ENCODE measurements around the gene CPT2. TPM values are rescaled to one million over a fixed set of nuclear protein-coding genes. Genes with fewer than 3 reads are reported as not detected.

Gene CPT2
- total RNA-seq, 2 experiments from 2014 or later = 15.5 to 18.1 TPM

DNA sequence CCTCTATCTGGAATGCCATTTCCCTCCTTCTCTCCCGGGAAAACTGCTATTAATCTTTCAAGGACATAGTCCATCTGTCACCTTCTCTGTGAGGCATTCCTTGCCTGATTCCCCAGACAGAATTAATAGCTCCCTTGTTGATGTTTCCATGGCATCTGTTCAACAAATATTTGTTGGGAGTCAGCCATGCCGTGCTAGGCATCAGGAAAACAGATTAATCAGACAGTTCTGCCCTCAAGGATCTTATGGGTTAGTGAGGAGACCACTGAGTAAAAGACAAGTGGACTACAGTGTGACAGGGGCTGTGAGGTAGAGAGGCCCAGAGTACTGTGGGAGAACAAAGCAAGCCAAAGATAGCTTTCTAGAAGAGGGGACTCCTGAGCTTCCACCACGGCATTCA, 53.1 kb downstream of the CPT2 start:
- POLR2A ChIA-PET = no interaction called here
- ATAC-seq (ENCODE audit: low read depth) = no peak

DNA sequence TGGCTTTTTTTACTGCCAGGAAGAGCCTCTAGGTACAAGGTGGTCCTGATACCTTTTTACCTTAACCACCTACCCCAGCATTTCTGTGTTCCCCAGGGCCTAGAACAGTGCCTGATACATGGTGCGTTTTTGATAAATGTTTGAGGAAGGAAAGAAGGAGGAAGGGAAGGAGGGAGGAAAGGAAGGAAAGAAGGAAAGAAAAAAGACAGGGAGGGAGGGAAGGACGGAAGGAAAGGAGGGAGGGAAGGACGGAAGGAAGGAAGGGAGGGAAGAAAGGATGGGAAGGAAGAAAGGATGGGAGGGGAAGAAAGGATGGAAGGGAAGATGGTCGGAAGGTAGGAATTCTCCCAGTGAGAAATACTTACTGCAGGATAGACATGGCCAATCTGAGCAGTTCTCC, 53.7 kb downstream of the CPT2 start:
- peaks cover 20% of the 10 kb centered on the region for H3K36me3 Mint-ChIP-seq
- H3K9me3 Mint-ChIP-seq = no peaks in the 10 kb centered on the region
- H3K27me3 Mint-ChIP-seq = no peaks in the 10 kb centered on the region
- no peaks in the 10 kb centered on the region for H3K4me1 Mint-ChIP-seq
- DNase-seq = no peak
- no peak for ATAC-seq (ENCODE audit: low read depth)
- no peak overlapping the region for H3K4me3 Mint-ChIP-seq
- POLR2A ChIA-PET = no interaction called here
- H3K27ac Mint-ChIP-seq = no peak overlapping the region

More for the DNA sequence above, 53.1 kb downstream of the CPT2 start:
- Mint-ChIP-seq H3K36me3 (peaks cover 20% of the 10 kb centered on the region), H3K4me3 (no peak overlapping the region), H3K27me3 (no peaks in the 10 kb centered on the region), H3K27ac (no peak overlapping the region), H3K9me3 (no peaks in the 10 kb centered on the region), H3K4me1 (no peaks in the 10 kb centered on the region)
- DNase-seq = no peak

DNA sequence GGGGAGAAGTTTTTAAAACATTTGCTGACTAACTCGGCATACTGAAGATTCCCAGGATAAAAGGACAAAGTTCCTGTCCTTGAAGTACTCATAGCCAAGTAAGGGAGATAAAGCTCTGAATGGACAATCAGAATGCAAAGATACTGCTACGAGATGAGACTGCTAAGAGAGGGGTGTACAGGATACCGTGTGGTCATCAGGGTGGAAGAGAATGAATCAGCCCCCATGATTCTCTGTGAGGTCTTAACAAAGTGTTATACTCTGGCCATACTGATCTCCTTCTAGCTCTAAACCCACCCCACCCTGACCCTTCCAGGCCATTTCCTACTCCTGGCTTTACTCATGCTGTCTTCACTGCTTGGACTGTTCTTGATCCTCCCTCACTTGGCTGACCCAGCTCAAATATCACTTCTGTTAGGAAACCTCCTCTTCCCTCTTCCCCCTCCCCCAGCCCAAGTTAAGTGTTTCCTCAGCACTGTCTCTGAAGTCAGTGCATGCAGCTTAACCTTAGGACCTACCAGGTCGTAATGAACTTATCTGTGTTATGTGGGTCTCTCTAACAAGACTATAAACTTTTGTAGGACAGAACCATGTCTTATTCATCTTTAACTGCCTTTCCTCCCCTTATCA, 57.5 kb downstream of the CPT2 start:
- H3K27me3 Mint-ChIP-seq = no peaks in the 10 kb centered on the region
- no peaks in the 10 kb centered on the region for H3K4me1 Mint-ChIP-seq
- no peak for ATAC-seq (ENCODE audit: low read depth)
- DNase-seq = no peak
- no peak overlapping the region for H3K27ac Mint-ChIP-seq
- H3K36me3 Mint-ChIP-seq = peaks cover 27% of the 10 kb centered on the region
- POLR2A ChIA-PET = no interaction called here
- no peak overlapping the region for H3K4me3 Mint-ChIP-seq
- no peaks in the 10 kb centered on the region for H3K9me3 Mint-ChIP-seq

DNA sequence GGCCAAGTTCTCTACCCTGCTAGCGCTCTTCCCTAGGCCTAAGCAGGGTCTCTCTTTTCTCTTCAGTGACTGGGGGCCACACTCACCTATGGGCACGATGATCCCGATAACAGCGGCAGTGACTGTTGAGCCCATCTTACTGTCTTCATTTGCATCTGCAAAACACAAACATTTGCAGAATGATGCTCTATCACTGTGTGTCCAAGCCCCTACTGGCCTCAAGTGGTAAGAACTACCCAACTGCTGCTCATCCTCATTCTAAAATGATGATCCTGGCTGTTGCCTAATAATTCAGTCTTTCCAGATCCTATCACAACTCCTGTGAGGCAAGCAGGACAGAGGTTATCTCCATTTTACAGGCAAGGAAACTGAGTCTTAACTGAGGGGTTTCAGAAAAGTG, 58.4 kb downstream of the CPT2 start:
- ATAC-seq (ENCODE audit: low read depth) (no peak), DNase-seq (no peak)
- peaks cover 26% of the 10 kb centered on the region for H3K36me3 Mint-ChIP-seq
- H3K4me1 Mint-ChIP-seq = no peaks in the 10 kb centered on the region
- POLR2A ChIA-PET = no interaction called here
- no peaks in the 10 kb centered on the region for H3K9me3 Mint-ChIP-seq
- H3K4me3 Mint-ChIP-seq = no peak overlapping the region
- H3K27ac Mint-ChIP-seq = no peak overlapping the region
- H3K27me3 Mint-ChIP-seq = no peaks in the 10 kb centered on the region

DNA sequence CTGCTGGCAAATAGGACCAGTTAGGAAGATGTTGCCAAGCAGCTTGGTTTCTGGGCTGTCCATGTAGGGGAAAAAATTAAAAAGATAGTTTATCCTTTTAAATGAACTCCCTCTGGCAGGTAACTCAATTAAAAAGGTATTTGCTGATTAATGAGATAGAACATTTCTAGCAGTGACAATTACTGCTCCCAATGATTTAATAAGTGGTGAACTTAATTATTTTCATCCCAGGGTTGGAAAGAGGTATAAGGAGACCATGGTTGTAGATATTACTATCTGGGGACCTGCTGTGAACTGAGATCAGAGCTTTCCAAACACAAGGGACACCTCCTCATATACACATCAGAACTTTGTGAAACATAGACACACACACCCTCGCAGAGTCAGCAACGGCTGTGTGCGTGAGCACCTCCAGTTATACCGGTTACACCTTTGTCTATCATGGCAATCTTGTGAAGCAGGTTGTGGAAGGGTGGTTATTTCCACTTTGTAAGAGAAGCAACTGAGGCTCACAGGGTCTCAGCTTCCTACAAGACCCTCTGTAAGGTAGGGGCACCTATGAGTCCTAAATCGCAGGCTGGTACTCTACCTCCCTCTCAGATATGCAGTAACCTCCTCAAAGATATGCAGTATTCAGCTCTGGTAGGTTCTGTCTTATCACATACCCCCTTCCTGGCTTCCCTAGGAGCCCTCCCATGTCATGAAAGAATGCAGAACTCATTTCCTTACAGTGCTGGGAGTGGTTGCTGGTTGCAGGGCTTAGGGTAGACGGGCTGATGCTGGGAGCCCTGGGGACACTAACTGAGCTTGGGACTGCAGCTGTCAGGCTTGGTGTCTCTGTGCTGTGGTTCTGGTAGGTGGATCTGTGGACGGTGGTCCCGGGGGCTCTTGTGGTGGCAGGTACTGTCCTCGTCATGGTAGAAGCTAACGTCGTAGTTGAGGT, 60.2 kb downstream of the CPT2 start:
- Mint-ChIP-seq H3K4me1 (no peaks in the 10 kb centered on the region), H3K9me3 (no peaks in the 10 kb centered on the region), H3K36me3 (peaks cover 25% of the 10 kb centered on the region), H3K27me3 (no peaks in the 10 kb centered on the region), H3K27ac (no peak overlapping the region), H3K4me3 (no peak overlapping the region)
- DNase-seq (no peak), ATAC-seq (ENCODE audit: low read depth) (no peak)
- POLR2A ChIA-PET = no interaction called here

DNA sequence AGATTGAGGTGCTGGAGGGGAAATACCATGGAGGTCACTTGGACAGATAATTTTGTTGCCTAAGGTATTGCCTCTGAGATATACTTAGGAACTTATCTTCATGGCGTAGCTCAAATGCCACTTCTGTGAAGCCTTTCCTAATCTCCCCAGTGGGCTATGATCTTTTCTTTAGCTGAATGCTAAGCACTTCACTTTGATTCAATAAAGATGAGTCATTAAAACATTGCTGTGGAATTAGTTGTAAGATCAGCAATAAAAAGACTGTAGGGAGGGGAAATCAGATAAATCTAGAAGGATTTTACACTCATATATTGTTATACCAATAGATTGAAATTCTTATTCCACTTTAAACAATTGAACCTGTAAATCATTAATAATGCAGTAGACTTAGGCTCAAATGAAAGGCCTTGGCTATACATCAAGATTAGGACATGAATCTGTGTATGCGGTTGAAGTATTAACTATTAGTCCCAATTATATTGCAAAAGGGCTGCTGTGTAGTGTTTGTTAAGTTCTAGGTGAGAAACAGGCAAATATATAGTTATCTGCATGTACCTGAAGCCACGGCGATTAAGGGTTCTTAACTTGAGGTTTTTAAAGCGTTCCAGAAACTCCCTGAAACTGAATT, 60.9 kb downstream of the CPT2 start:
- Mint-ChIP-seq H3K27ac (no peak overlapping the region), H3K9me3 (no peaks in the 10 kb centered on the region), H3K27me3 (no peaks in the 10 kb centered on the region), H3K4me1 (no peaks in the 10 kb centered on the region), H3K4me3 (no peak overlapping the region), H3K36me3 (peaks cover 25% of the 10 kb centered on the region)
- DNase-seq (no peak), ATAC-seq (ENCODE audit: low read depth) (no peak)
- POLR2A ChIA-PET = no interaction called here

DNA sequence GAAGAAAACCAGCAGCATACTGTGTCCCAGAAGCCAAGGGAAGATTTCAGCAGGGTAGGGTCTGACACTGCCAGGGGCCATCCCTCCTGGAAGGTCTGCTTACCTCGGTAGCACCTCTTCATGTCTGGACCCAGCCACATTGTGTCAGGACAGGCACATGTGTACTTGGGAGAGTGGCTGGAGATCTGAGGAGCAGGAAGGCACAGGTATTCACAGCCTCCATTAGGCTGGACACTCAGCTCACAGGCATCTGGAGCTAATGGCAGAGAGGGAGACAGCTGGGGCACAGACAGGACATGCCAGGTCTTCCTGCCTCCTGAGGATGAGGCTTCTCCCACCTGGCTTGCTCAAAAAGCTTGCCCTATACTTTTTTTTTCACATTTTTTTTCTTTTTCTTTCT, 61.6 kb downstream of the CPT2 start:
- no peaks in the 10 kb centered on the region for H3K4me1 Mint-ChIP-seq
- H3K27me3 Mint-ChIP-seq = no peaks in the 10 kb centered on the region
- no peak overlapping the region for H3K27ac Mint-ChIP-seq
- ATAC-seq (ENCODE audit: low read depth) (no peak), DNase-seq (no peak)
- POLR2A ChIA-PET = no interaction called here
- H3K4me3 Mint-ChIP-seq = no peak overlapping the region
- no peaks in the 10 kb centered on the region for H3K9me3 Mint-ChIP-seq
- H3K36me3 Mint-ChIP-seq = peaks cover 26% of the 10 kb centered on the region

DNA sequence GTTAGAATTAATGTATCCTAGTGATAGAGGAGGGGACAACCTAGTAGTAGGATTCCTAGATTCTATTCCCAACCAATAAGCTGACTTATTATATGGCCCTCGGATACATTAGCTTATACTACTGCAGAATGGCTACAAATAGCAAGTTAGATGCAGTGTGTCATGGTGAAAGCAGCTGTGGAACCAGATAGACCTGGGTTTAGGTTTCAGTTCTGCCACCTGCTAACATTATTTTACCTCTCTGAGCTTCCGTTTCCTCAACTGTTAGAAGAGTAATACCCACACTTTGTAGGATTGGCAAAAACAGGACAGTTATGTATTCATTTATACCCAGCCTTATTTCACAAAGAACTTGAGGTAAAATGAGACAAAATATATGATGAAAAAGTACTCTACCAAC, 63.3 kb downstream of the CPT2 start:
- peaks cover 20% of the 10 kb centered on the region for H3K36me3 Mint-ChIP-seq

DNA sequence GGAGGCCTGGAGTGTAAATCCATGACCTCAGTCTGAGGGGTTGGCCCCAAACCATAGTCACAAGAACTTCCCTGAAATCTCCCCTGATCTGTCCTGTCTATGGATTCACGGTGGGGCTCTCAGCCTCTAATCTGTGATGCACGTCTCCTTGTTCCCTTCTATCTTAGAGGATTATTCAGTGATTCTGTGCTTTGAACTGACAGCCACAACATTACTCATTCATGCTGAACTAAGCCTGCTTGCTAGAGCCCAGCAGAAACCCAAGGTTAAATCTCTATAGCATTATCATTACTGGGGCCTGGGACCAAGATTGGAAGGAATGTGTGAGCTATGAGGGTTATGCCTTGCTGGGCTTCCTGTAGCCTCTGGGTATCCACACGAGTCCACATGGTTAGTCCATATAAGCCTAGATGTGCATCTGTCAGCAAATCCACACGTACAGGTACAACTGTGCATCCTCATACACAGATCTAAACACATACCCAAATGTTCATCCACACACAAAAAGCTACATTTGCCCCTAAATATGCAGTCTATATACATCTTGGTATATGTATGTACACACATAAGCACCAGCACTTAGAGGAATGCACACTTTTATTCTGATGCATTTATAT, 64.1 kb downstream of the CPT2 start:
- POLR2A ChIA-PET = no interaction called here
- no peaks in the 10 kb centered on the region for H3K27me3 Mint-ChIP-seq
- ATAC-seq (ENCODE audit: low read depth) = no peak
- no peaks in the 10 kb centered on the region for H3K4me1 Mint-ChIP-seq
- no peaks in the 10 kb centered on the region for H3K9me3 Mint-ChIP-seq
- DNase-seq = no peak
- H3K27ac Mint-ChIP-seq = no peak overlapping the region
- H3K4me3 Mint-ChIP-seq = no peak overlapping the region
- H3K36me3 Mint-ChIP-seq = peaks cover 25% of the 10 kb centered on the region

More for the DNA sequence above, 63.3 kb downstream of the CPT2 start:
- H3K9me3 Mint-ChIP-seq = no peaks in the 10 kb centered on the region
- ATAC-seq (ENCODE audit: low read depth) (no peak), DNase-seq (no peak)
- H3K4me3 Mint-ChIP-seq = no peak overlapping the region
- no peaks in the 10 kb centered on the region for H3K4me1 Mint-ChIP-seq
- no peak overlapping the region for H3K27ac Mint-ChIP-seq
- POLR2A ChIA-PET = no interaction called here
- H3K27me3 Mint-ChIP-seq = no peaks in the 10 kb centered on the region

DNA sequence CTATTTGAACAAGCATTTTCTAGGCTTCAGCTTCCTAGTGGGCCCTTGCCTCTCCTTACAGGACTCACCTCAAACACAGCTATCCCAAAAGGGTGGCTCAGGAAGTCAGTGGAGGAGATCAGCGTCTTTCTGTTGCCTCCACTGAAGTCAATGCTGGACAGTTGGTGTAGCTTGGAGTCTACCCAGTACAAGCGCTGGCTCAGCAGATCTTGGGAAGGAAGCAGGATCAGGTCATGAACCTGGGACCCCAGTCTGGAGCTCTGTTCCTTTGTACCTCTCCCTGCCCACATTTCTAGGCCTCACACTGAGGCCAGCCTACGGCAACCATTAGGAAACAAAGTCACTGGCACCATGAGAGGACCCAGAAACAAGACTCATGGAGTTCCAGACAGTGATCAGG, 65.4 kb downstream of the CPT2 start:
- Mint-ChIP-seq H3K27me3 (no peaks in the 10 kb centered on the region), H3K27ac (no peak overlapping the region), H3K36me3 (peaks cover 30% of the 10 kb centered on the region), H3K4me3 (no peak overlapping the region), H3K4me1 (no peaks in the 10 kb centered on the region), H3K9me3 (no peaks in the 10 kb centered on the region)
- ATAC-seq (ENCODE audit: low read depth) (no peak), DNase-seq (no peak)
- POLR2A ChIA-PET = no interaction called here

Other genes starting within 250 kb of the CPT2 start
- under 1 TPM in 1 of 2 experiments, not detected in 1; 0.14 TPM for gene PODN, start 134.6 kb upstream of the CPT2 start, total RNA-seq
- gene SLC1A7, start 54.2 kb upstream of the CPT2 start, total RNA-seq = not detected
- gene CZIB, start 23.8 kb downstream of the CPT2 start, total RNA-seq = 10 to 100 TPM; 57.7 to 63.1 TPM
- gene MAGOH, start 41.7 kb downstream of the CPT2 start, total RNA-seq = 10 to 100 TPM; 67.4 to 70.4 TPM
- 10 to 100 TPM; 45.0 to 54.3 TPM for gene LRP8, start 131.2 kb downstream of the CPT2 start, total RNA-seq